Measurements from ENCODE around the gene CHAF1B.

CHAF1B gene

DNA sequence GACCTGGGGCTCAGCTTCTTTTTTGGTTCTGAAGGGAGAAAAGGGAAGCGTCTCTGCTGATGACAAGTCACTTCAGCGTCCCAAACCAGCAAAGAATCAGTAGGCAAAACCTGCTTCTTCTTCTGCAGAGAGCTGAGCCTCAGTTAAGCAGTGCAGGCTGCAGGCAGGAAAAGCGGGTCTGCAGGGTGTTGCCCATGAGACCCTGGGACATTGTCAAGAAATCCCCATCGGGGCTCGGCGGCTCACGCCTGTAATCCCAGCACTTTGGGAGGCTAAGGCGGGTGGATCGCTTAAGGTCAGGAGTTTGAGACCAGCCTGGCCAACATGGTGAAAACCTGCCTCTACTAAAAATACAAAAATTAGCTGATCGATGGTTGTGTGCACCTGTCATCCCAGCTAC is 78.0 kb downstream of the CHAF1B start:
- Histone ChIP-seq H3K4me1 (ENCODE audit: insufficient read depth, low read length) (no peaks in the 10 kb centered on the region), H3K9me3 (ENCODE audit: low read length) (no peaks in the 10 kb centered on the region), H2AFZ (ENCODE audit: low read depth, low read length) (no peak overlapping the region), H3K27me3 (ENCODE audit: insufficient read depth, low read length) (peaks cover 9% of the 10 kb centered on the region), H3K4me3 (ENCODE audit: low read length) (no peak overlapping the region), H3K36me3 (ENCODE audit: insufficient read depth, low read length) (no peaks in the 10 kb centered on the region)

- Histone ChIP-seq H3K4me1 (ENCODE audit: insufficient read depth, low read length) (no peaks in the 10 kb centered on the region), H3K36me3 (ENCODE audit: insufficient read depth, low read length) (no peaks in the 10 kb centered on the region), H3K27me3 (ENCODE audit: insufficient read depth, low read length) (peaks cover 9% of the 10 kb centered on the region), H2AFZ (ENCODE audit: low read depth, low read length) (no peak overlapping the region), H3K9me3 (ENCODE audit: low read length) (no peaks in the 10 kb centered on the region), H3K4me3 (ENCODE audit: low read length) (no peak overlapping the region)
These were observed 78.8 kb downstream of the CHAF1B start for GRCh38 chr21:36463991-36464390.

GRCh38 chr21:36464590-36464989 is 79.4 kb downstream of the CHAF1B start:
- Histone ChIP-seq H3K36me3 (ENCODE audit: insufficient read depth, low read length) (no peaks in the 10 kb centered on the region), H3K27me3 (ENCODE audit: insufficient read depth, low read length) (peaks cover 9% of the 10 kb centered on the region), H3K4me1 (ENCODE audit: insufficient read depth, low read length) (no peaks in the 10 kb centered on the region), H3K4me3 (ENCODE audit: low read length) (no peak overlapping the region), H3K9me3 (ENCODE audit: low read length) (no peaks in the 10 kb centered on the region), H2AFZ (ENCODE audit: low read depth, low read length) (no peak overlapping the region)

DNA sequence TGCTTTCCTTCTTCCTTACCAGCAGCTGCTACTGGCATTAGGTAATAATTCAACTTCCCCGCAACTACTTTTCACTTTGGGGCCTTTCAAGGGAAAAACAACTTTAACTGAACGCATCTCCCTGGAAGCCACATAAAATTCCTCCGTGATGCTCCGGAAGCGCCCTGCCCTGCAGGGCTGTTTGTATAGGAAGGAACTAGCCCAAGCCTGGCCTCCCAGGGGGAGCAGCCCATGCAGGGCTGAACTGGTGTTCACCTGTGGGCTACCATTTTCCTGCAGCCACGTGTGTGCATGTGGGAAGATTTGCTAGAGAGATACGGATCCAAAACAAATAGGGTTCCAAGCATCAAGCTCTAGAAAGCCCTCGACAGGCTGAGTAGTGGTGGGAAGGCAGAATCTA is 80.3 kb downstream of the CHAF1B start:
- H3K4me1 ChIP-seq (ENCODE audit: insufficient read depth, low read length) = no peaks in the 10 kb centered on the region
- H3K9me3 ChIP-seq (ENCODE audit: low read length) = no peaks in the 10 kb centered on the region
- H2AFZ ChIP-seq (ENCODE audit: low read depth, low read length) = no peak overlapping the region
- H3K27me3 ChIP-seq (ENCODE audit: insufficient read depth, low read length) = peaks cover 9% of the 10 kb centered on the region
- no peak overlapping the region for H3K4me3 ChIP-seq (ENCODE audit: low read length)
- H3K36me3 ChIP-seq (ENCODE audit: insufficient read depth, low read length) = no peaks in the 10 kb centered on the region

DNA sequence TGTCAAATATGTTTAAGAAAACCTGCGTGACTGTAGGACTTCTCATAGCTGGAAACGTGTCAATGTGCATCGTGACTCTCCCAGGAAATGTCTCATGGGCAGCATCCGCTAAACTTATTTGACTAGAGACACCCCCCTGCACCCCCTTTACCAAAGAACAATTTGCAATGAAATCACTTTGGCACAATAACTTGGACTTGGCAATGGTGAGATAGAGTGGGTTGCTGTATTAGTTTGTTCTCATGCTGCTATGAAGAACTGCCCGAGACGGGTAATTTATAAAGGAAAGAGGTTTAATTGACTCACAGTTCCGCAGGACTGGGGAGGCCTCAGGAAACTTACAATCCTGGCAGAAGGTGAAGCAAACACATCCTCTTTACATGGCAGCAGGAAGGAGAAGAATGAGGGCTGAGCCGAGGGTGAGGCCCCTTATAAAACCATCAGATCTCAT is 80.9 kb downstream of the CHAF1B start:
- no peak overlapping the region for H2AFZ ChIP-seq (ENCODE audit: low read depth, low read length)
- no peaks in the 10 kb centered on the region for H3K9me3 ChIP-seq (ENCODE audit: low read length)
- no peak overlapping the region for H3K4me3 ChIP-seq (ENCODE audit: low read length)
- H3K4me1 ChIP-seq (ENCODE audit: insufficient read depth, low read length) = no peaks in the 10 kb centered on the region
- no peaks in the 10 kb centered on the region for H3K36me3 ChIP-seq (ENCODE audit: insufficient read depth, low read length)
- H3K27me3 ChIP-seq (ENCODE audit: insufficient read depth, low read length) = peaks cover 8% of the 10 kb centered on the region
